HL-60 (cell line): ENCODE results near the gene NEUROD2.

ENCODE experiments used
- CTCF ChIP-seq: IDR thresholded peaks from one replicate; pipeline ENCODE4 v1.5.1; 2011; ENCODE audit warnings: low read length, control low read depth, inconsistent platforms; ENCODE audit not compliant: insufficient read depth
- POLR2AphosphoS5 ChIP-seq: IDR thresholded peaks from 2 replicates; pipeline ENCODE4 v1.6.1; 2012; ENCODE audit warnings: low read depth
- REST ChIP-seq: IDR thresholded peaks from 2 replicates; pipeline ENCODE4 v1.6.1; 2012; ENCODE audit warnings: low read depth; ENCODE audit not compliant: insufficient replicate concordance
- SPI1 ChIP-seq: IDR thresholded peaks from 2 replicates; pipeline ENCODE4 v1.6.1; 2012; ENCODE audit warnings: low read depth, mild to moderate bottlenecking, borderline replicate concordance

GRCh38 chr17:39593371-39593770 lies 14.3 kb downstream of the NEUROD2 start:
- TF ChIP-seq CTCF (no peak), SPI1 (no peak), POLR2AphosphoS5 (no peak), REST (no peak)
